ENCODE data around the gene NTRK3.

- TF ChIP-seq POLR2A (IDR thresholded peaks at IDR 0.05; ENCODE audit: low read length), result no peak
- no peak for TF ChIP-seq GATA1 (IDR thresholded peaks at IDR 0.05; ENCODE audit: low read depth, low read length)
Observed at GRCh38 chr15:88017753-88018152, 238.8 kb downstream of the NTRK3 start.

Measured in erythroblast (primary cell).